GM12891 (cell line): ENCODE results near the gene PNLIPRP2.

Source experiments
- PAX5 ChIP-seq: IDR thresholded peaks from 2 replicates; pipeline ENCODE4 v1.6.1; 2011; ENCODE audit warnings: low read length, moderate library complexity, mild to moderate bottlenecking; ENCODE audit not compliant: insufficient read depth, severe bottlenecking
- POLR2A ChIP-seq: IDR thresholded peaks from 2 replicates; pipeline ENCODE4 v1.6.1; 2011; ENCODE audit warnings: low read depth, low read length, control low read depth
- POLR2AphosphoS5 ChIP-seq: IDR thresholded peaks from 2 replicates; pipeline ENCODE4 v1.6.1; 2011; ENCODE audit warnings: low read depth, low read length, control low read depth
- POU2F2 ChIP-seq: IDR thresholded peaks from 2 replicates; pipeline ENCODE4 v1.6.1; 2011; ENCODE audit warnings: low read depth, mild to moderate bottlenecking, control low read depth, low read length, moderate library complexity
- SPI1 ChIP-seq: IDR thresholded peaks from 2 replicates; pipeline ENCODE4 v1.6.1; 2011; ENCODE audit warnings: low read depth, low read length, control low read depth
- TAF1 ChIP-seq: IDR thresholded peaks from 2 replicates; pipeline ENCODE4 v1.6.1; 2011; ENCODE audit warnings: low read depth, low read length, control low read depth

- no peak for TF ChIP-seq POLR2AphosphoS5
- TF ChIP-seq SPI1: no peak
- no peak for TF ChIP-seq POLR2A
- TF ChIP-seq TAF1: no peak
- no peak for TF ChIP-seq POU2F2
- no peak for TF ChIP-seq PAX5
Measured at GRCh38 chr10:116625845-116626244, 5.1 kb downstream of the PNLIPRP2 start.
